ENCODE measurements around the gene GSDME. TPM values are rescaled to one million over a fixed set of nuclear protein-coding genes. Genes with fewer than 3 reads are reported as not detected.

The GSDME gene
- total and polyA plus RNA-seq, 2 of the 4 experiments (the other 2 are of a cell fraction): 75.2 to 78.7 TPM

GRCh38 chr7:24717247-24717622 is 40.0 kb downstream of the GSDME start:
- no peak overlapping the region for H4K91ac ChIP-seq (ENCODE audit: insufficient read depth, low read depth, low read length)
- in situ Hi-C loops (cut with MboI; ENCODE audit: low sequenced_read_pairs): no loop called here
- peaks cover 7 to 25% of the 10 kb centered on the region in 2 experiments for H3K79me1 ChIP-seq (ENCODE audit: low read depth in 1 of 2, low read length in 2 of 2)
- no peak overlapping the region for H2BK120ac ChIP-seq (ENCODE audit: low read depth, low read length)
- WGBS, 2 experiments (ENCODE audit: extremely low coverage in 2 of 2, insufficient read length in 1 of 2): 100% methylated on average over 7 of the region's 14 CpGs; no CpG with 5 or more reads in 1 of the 2 experiments
- no peak overlapping the region for H2BK5ac ChIP-seq (ENCODE audit: low read depth, low read length, poor library complexity, severe bottlenecking)
- H3K9me1 ChIP-seq (ENCODE audit: insufficient read depth, low read length): peaks cover 36% of the 10 kb centered on the region; the same call in 1 of the 2 replicates
- H4K5ac ChIP-seq (ENCODE audit: low read depth, low read length): no peak overlapping the region
- no peaks in the 10 kb centered on the region; the same call in 1 of the 2 replicates for H4K20me1 ChIP-seq (ENCODE audit: insufficient read depth, low read length)
- dilution Hi-C loops (cut with HindIII; ENCODE audit: low sequenced_read_pairs, unreplicated experiment): no loop called here
- no peak overlapping the region for H3K4me3 ChIP-seq (ENCODE audit: insufficient read depth, low read depth, low read length)
- no peak overlapping the region for H3K14ac ChIP-seq (replicated peaks; ENCODE audit: low read depth, low read length)
- ChIA-PET CTCF (no interaction called here), POLR2A (ENCODE audit: unreplicated experiment) (no interaction called here)
- TF ChIP-seq RFX5 (IDR thresholded peaks at IDR 0.05; ENCODE audit: low read depth, low read length): no peak
- TF ChIP-seq BHLHE40 (IDR thresholded peaks at IDR 0.05; ENCODE audit: low read depth, low read length): no peak
- no peak for TF ChIP-seq MAZ (IDR thresholded peaks at IDR 0.05; ENCODE audit: borderline replicate concordance, low read depth, low read length)
- TF ChIP-seq, protein P1, sequence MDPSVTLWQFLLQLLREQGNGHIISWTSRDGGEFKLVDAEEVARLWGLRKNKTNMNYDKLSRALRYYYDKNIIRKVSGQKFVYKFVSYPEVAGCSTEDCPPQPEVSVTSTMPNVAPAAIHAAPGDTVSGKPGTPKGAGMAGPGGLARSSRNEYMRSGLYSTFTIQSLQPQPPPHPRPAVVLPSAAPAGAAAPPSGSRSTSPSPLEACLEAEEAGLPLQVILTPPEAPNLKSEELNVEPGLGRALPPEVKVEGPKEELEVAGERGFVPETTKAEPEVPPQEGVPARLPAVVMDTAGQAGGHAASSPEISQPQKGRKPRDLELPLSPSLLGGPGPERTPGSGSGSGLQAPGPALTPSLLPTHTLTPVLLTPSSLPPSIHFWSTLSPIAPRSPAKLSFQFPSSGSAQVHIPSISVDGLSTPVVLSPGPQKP (IDR thresholded peaks at IDR 0.05; ENCODE audit: borderline replicate concordance, low read depth, low read length): no peak
- TF ChIP-seq SMC3 (IDR thresholded peaks at IDR 0.05; ENCODE audit: low read depth, low read length): no peak
- no peak for TF ChIP-seq CTCF (conservative IDR thresholded peaks at IDR 0.05; ENCODE audit: low read depth, low read length)
- TF ChIP-seq NFE2L2 (IDR thresholded peaks at IDR 0.05; ENCODE audit: low read depth, low read length): no peak
- no peak for TF ChIP-seq CHD1 (IDR thresholded peaks at IDR 0.05; ENCODE audit: low read depth, low read length)
- no peak for TF ChIP-seq USF2 (IDR thresholded peaks at IDR 0.05; ENCODE audit: low read depth, low read length)
- TF ChIP-seq RCOR1 (IDR thresholded peaks at IDR 0.05; ENCODE audit: insufficient replicate concordance, low read length): no peak
- TF ChIP-seq MAFK (IDR thresholded peaks at IDR 0.05; ENCODE audit: low read depth, low read length): no peak
- no peak for TF ChIP-seq RAD21 (IDR thresholded peaks at IDR 0.05; ENCODE audit: low read length)
- TF ChIP-seq POLR2A (IDR thresholded peaks at IDR 0.05; ENCODE audit: low read depth, low read length): no peak
- no peak for TF ChIP-seq MXI1 (IDR thresholded peaks at IDR 0.05; ENCODE audit: borderline replicate concordance, low read depth, low read length)
- intact Hi-C loops (cut with micrococcal nuclease): no loop called here
- H2BK15ac ChIP-seq (ENCODE audit: low read depth, low read length): no peak overlapping the region
- DNase-seq (no peak), ATAC-seq (ENCODE audit: low read depth) (no peak)
- H2AK5ac ChIP-seq (ENCODE audit: low read depth, low read length): no peak overlapping the region
- no TSS peak for BruUV-seq (replicated peaks)
- H3K36me3 ChIP-seq (ENCODE audit: control insufficient read depth, insufficient read depth, low read length): peaks cover 31% of the 10 kb centered on the region
- no peak overlapping the region for H2AFZ ChIP-seq (replicated peaks; ENCODE audit: low read length, poor library complexity)
- no peak overlapping the region for H3K4ac ChIP-seq (ENCODE audit: low read depth, low read length)
- no peak overlapping the region for H3K9ac ChIP-seq (ENCODE audit: low read depth, low read length)
- no peak overlapping the region for H3K56ac ChIP-seq (ENCODE audit: extremely low read depth, insufficient read depth, low read length)
- no peak overlapping the region for H3K23ac ChIP-seq (ENCODE audit: low read depth, low read length)
- H2BK20ac ChIP-seq (ENCODE audit: low read depth, low read length): no peak overlapping the region
- no peak overlapping the region for H4K8ac ChIP-seq (ENCODE audit: low read depth in 2 of 2, low read length in 2 of 2)
- no peaks in the 10 kb centered on the region for H3K9me3 ChIP-seq (ENCODE audit: control insufficient read depth, insufficient read depth, low read length)
- no peak overlapping the region for H3K18ac ChIP-seq (ENCODE audit: low read depth, low read length)
- no peaks in the 10 kb centered on the region for H3K27me3 ChIP-seq (ENCODE audit: control insufficient read depth, insufficient read depth, low read length)
- peaks cover 8% of the 10 kb centered on the region; the same call in 1 of the 2 replicates for H3K4me1 ChIP-seq (ENCODE audit: control insufficient read depth, insufficient read depth, low read length)
- H3K27ac ChIP-seq (ENCODE audit: insufficient read depth, low read length): no peak overlapping the region
- no peak overlapping the region for H2AK9ac ChIP-seq (replicated peaks; ENCODE audit: low read depth, low read length, poor library complexity)
- no peak overlapping the region for H3K4me2 ChIP-seq (ENCODE audit: low read depth, low read length)
